Urothelium cell line (cell line): ENCODE data around the gene SLC29A2.
A peak's percentile ranks its signal among the peaks of the same experiment; 100 is the strongest.

Source experiments
- DNase-seq: peaks from one replicate; pipeline ENCODE4 v3.0.0; 2011; ENCODE audit warnings: low spot score, mixed read lengths
- FAIRE-seq: peaks from 2 replicates; lab custom pipeline; 2011; peaks lifted over from hg19 to GRCh38; lab: Jason Lieb, UNC

The SLC29A2 gene, protein sequence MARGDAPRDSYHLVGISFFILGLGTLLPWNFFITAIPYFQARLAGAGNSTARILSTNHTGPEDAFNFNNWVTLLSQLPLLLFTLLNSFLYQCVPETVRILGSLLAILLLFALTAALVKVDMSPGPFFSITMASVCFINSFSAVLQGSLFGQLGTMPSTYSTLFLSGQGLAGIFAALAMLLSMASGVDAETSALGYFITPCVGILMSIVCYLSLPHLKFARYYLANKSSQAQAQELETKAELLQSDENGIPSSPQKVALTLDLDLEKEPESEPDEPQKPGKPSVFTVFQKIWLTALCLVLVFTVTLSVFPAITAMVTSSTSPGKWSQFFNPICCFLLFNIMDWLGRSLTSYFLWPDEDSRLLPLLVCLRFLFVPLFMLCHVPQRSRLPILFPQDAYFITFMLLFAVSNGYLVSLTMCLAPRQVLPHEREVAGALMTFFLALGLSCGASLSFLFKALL

DNA sequence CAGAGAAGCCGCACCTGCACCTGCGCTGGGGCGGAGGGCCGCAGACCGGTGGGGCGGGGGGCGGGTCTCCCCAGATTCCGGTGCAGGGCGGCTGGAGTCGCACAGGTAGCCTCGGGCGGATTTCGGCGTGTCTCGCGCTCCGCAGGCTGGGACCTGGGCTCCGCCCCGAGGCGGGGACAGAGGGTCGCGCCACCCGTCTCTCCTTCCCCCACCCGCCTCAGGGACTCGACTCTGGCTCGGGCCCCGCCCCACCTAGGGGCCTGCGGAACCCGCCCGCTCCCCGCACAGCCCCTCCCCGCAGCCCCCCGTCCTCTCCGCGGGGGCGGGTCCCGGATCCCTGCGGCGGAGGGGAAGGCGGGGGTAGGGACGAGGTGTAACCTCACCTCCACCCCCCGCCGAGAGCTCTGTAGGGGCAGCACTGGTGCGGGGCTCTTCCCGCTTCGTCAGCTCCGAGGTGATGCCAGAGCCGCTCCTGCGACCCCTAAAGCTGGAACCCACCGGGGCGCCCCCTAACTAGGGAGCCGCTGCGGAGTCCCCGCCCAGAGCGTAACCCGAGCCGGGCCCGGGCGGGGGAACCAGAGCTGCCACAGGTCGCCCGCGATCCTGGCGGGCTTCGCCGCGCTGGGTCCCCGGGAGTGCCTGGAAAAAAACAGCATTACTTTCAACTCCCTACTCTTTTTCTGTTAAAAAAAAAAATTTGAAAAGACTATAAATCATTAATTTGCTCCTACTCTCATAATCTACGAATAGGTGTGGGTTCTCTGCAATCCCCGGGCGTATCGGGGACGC is at the start of gene SLC29A2:
TSS of gene SLC29A2 (minus strand) at position 134 of the 789 bp plus-strand sequence. CDS start 169 bp downstream, outside the sequence.
- DNase-seq, result peak; percentile 92
- FAIRE-seq, result no peak

DNA sequence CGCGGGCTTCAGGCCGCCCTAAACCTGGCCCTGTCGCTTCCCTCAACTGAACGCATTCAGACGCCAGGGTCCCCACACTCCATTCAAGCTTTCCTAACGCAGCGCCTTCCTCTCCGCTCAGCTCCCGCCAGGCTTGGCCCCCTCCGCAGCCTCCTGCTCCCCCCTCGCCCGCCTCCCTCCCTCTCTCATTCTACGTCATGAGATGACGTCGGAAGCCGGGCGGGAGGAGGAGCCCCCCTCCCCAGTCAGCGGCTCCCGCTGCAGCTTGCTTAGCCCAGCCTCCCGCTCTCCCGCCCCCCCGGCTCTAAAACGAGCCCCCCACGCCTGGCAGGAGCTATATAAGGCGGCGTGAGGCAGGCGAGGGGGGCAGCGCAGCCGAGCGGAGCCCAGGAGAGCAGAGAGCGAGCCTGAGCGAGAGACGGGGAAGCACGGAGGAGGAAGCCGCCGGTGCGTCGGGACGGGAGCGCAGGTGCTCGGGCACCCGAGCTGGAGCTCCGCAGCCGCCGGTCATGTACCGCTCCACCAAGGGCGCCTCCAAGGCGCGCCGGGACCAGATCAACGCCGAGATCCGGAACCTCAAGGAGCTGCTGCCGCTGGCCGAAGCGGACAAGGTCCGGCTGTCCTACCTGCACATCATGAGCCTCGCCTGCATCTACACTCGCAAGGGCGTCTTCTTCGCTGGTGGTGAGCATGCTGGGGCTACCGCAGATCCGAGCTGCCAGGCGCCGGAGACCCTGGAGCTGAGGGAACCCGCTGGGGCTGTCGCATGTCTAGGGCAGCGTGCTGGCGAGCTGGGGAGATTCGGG is 49.3 kb upstream of the SLC29A2 start, which contains the start of gene NPAS4:
TSS of gene NPAS4 (plus strand) at position 365 of the 806 bp plus-strand sequence. CDS start at position 510, 145 bp downstream.
- FAIRE-seq (no peak), DNase-seq (no peak)

DNA sequence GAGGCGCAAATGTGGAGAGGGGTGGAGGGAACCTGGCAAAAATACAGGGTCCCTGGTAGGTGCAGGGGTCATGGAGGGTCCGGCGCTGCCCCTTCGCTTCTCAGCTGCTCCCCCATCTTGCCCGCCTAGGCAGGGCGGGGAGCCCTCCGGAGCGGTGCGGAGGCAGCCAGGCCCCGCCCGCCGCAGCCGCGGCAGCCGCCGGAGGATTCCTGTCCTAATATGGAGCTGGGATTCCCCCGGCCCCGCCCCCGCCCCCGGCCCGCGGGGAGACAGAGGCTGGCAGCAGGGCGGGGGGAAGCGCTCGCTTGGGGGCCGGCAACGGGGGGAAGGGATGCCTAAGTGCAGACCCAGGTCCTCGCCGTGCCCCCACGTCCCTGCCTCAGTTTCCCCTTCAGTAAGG is 48.3 kb upstream of the SLC29A2 start:
- no peak for DNase-seq
- no peak for FAIRE-seq

DNA sequence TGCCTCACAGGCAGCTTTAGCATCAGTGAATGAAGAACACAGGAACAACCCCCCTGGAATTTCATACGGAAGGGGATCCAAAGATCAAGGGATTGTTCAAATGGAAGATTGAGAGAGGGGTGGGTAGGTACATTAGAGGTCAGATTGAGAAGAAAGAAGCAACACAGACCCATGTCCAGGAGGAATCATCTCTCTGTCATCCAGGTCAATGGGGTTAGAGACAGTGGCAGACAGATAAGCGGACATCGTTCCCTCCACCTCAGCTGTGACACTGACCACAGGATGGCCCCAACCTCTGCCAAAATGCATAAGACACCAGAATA is 47.4 kb upstream of the SLC29A2 start:
- FAIRE-seq (no peak), DNase-seq (no peak)

DNA sequence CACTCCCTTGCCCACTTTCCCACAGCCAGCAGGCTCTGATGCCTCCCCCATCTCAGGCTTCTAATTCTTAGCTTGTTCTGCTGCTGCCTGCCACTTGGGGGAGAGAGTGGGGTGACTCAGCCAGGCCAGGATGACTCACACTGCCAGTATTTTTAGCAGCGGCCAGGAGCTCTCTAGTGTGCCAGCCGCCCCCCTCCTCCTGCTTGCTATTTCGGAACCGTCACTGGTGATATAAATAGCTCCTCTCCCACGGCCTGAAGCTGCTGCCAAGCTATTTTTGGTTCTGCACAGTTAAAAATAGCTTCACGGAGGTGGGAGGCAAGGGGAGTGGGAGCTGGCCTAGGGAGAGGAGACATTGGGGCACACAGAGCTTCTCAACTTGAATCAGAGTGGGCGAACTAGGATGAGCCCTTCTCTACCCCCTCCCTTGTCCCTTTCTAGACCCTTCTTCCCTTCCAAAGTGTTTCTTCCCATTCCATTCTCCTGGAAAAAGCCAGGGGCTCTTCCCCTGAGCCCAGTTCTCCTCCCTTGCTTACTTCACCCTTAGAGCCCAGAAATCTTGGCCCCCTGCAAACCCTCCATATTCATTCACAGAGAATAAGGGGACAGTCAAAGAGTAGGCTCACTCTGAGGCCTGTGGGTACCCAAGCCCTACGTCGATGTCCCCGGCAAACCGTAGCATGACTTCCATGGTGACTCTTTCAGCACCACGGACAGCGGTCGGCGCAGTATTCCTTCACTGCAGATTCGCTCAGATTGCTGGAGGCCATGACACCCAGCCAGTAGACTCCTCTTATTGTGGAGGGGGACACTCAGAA is 46.8 kb upstream of the SLC29A2 start:
- FAIRE-seq (peak; percentile 55), DNase-seq (peak; percentile 96)

DNA sequence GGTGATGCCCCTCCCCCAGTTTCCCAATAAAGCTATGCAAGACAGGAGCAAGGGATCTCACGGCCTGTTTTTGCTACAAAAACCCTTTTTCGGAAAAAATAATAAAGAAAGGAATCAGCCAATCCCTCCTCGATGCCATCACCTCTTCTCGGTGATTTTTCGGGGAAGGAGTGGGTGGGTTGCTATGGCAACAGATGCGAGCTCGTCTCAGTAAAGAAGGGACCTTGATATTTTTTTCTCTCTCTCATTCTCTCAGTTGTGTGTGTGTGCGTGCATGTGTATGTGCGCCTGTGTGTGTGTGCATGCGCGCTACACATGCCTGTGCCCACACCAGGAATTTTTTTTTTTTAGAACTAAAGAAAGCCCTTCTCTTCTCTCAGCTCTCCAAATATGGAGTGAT is 45.4 kb upstream of the SLC29A2 start:
- FAIRE-seq, result no peak

DNA sequence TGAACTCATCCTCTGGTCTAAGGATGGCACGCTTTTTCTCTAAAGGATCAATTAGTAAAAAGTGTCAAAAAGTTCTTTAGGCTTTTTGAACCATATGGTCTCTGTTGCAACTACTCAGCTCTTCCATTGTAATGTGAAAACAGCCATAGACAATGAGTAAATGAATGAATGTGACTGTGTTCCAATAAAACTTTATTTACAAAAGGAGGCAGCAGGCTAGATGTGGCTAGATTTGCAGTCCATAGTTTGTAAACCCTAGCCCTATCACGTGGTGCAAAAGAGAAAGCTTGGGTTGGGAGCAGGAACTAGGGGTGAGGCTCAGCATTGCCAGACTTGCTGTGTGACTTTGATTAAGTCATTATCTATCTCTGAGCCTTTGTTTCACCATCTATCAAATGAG is 43.9 kb upstream of the SLC29A2 start:
- DNase-seq, result no peak

More for the DNA sequence above, 45.4 kb upstream of the SLC29A2 start:
- DNase-seq, result no peak

DNA sequence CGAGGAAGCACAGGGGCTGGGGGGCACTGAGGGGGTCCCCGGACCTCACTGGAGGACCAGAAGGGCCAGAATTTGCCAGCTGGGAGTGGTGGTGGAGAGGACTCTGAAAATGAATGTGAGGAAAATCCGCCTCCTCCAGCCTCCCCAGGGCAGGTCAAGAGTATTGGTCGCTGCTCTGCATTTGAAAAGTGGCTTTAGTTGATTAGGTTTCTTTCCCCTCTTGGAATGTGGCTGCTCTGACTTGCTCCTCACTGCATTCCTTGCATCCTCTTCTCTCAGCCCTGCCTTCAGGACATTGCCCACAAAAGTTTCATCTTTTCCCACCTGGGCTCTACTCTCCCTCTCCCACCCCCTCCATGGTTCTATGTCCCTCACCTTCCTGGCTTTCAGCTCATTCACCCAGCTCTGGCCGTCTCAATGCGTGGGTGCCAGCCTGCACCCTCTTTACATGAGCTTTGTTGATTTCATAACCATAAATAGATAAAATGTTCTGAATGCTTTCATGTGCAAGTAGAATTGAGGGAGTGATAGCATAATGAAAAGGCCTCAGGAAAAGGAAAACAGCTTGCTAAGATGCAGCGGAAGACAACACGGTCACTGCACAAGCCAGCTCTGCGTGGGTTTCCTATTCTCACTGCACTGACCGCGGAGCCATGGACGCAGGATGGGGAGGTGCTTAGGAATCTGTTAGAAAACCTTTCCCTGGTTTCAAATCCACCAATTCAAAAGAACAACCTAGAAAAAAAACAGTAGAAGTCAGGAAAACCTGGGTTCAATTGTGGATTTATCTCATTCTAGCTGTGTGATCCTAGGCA is 42.8 kb upstream of the SLC29A2 start:
- no peak for DNase-seq
- no peak for FAIRE-seq

More for the DNA sequence above, 43.9 kb upstream of the SLC29A2 start:
- no peak for FAIRE-seq

DNA sequence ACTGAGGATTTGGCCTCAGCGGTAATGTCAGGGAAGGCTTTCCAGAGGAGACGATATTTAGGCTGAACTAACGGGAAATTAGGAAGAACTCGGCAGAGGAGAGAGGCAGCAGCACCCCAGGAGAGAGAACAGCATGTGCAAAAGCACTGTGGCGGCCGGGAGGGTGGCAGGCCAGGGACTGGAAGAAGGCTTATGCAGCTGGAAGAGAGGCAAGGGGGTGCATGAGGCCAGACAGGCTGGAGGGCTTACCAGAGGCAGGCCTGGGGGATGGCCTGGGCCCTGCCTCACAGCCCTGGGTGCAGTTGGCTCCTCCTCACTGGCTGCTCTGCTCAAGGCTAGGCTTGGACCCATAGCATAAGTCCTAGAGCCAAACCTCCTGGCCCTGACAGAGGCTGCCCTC is 41.6 kb upstream of the SLC29A2 start:
- no peak for DNase-seq
- FAIRE-seq, result no peak

DNA sequence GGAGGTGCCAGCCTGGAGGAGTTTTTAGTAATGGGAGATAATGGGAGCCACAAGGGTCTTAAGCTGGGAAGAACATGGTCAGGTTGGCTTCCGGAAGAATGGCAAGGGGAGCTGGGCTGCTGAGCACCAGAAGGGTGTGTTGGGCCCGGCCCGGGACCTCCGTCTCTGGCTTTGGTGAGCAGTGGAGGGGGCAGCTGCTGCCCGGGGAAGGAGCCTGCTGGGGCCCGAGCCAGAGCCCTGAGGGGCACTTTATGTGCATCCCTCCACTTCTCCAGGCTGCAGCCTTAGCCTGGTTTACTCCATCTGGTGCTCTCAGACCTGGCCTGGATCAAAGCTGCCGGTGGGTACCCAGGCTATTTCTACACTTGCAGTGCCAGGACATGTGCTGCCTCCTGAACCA is 40.5 kb upstream of the SLC29A2 start:
- FAIRE-seq, result no peak
- no peak for DNase-seq

DNA sequence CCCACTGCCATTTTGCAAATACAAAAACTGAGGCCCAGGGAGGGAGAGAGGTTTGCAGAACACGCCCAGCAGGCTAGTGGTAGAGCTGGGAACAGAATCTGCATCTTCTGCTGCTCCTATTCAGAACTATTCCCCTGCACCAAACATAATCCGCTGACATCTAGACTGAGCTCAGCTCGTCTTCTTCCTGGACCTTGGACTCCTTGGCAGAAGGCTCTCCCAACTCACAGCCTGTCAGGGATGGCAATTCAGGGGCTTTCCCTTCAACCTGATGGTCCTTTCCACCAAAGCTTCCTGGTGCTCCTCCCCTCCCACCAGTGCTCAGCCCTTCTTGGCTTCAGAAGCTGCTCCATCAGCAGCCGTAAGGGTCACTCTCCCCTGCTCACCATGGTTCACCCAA is 39.8 kb upstream of the SLC29A2 start:
- DNase-seq, result no peak
- FAIRE-seq, result no peak

DNA sequence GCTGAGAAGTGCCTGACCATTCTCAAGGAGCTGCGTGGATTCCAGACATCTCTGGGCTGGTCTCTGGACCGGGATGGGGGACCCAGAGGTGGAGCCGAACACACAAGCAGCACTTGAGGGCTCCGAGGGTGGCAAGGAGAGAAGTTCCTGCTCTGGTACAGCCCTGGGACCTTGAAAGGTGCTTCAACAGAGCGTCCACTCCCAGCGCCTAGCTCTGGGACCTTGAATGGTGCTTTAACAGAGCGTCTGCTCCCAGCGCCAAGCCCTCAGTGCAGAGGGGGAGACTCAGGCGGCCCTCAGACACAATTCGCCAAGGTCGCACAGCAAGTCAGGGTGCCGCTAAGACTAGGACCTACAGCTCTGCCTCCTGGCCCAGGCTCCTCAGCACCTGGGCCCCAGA is 38.6 kb upstream of the SLC29A2 start:
- DNase-seq (no peak), FAIRE-seq (no peak)

DNA sequence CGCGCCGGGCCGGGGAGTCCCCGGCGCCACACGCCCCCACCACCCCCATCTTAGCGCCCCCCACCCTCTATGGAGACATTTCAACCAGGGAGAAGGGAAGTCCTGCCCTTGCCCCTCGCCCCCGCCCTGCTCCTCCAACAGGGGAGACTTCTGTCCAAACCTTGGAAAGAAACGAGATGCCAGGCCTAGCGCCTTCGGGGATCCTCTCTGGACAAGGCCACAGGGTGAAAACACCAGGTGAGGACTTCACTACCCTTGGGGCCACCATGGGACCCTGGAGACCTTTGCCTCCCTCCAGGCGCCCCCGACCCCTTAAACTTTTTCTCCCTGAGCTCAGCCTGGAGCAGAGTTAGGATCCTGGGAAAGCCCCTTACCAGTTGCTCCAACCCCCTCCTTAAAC is 37.7 kb upstream of the SLC29A2 start:
- DNase-seq, result no peak
- no peak for FAIRE-seq

DNA sequence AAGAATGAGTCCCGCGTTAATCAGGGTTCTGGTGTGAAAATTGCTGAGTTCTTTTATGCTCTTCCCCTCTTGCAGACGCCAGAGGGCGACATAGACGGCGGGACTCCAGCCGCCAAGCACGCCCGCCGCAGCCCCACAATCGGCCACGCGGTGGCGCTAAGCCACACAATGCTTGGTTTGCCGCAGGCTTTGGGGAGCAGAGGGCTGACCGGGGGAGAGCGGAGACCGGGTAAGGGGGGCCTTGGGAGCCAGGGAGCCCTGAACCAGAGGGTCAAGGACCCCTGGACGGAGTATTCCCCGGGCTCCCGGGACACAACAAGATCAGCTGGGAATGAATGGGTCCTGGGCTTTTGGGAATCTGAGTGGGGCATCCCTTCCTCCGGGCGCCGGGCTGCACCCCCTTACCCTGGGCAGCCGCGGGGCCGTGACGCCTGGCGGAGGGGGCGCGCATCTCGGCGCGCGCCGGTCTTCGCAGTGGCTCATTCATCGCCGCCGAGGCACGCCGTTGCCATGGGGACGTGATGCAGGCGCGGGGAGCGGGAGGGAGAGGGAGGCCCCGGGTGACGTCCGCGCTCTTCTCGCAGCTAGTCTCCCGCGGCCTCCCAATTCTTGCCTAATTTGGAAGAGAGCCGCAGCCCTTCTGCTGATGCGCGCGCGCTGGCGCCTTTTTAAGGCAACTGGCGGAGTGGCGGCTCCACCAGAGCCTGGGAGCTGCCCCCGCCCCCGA is 37.1 kb upstream of the SLC29A2 start:
- DNase-seq (peak; percentile 95), FAIRE-seq (peak; percentile 82)

DNA sequence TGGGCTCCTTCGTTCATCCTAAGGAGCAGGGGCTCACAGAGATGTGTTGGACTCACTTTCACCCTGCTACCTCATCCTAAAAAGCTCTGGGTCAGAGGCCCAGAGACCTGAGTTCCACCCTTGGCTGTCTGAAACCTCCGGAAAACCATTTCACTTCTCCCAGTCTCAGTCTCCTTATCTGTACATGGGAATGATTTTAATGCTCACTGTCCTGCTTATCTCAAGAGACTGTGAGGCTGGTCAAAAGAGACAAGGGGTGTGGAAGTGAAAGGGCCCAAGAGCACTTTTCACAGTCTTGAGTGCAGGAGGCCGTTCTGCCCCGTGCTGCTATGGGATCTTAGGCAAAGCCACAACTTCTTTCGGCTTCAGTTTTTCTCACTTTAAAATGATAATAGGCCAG is 36.1 kb upstream of the SLC29A2 start:
- no peak for DNase-seq
- no peak for FAIRE-seq

DNA sequence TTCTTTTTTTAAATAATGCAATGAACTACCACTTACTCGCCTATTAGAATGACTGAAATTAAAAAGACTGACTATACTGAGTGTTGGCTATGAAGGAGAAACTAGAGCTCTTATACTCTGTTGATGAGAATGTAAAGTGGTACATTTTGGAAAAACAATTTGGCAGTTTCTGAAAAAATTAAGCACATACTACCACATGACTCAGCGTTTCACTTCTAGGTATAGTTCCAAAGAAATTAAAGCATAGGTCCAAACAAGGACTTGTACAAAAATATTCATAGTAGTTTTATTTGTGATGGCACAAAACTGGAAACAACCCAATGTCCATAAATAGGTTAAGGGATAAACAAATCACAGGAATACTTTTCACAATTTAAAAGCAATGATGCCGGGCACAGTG is 22.4 kb upstream of the SLC29A2 start:
- no peak for FAIRE-seq
- DNase-seq, result no peak

DNA sequence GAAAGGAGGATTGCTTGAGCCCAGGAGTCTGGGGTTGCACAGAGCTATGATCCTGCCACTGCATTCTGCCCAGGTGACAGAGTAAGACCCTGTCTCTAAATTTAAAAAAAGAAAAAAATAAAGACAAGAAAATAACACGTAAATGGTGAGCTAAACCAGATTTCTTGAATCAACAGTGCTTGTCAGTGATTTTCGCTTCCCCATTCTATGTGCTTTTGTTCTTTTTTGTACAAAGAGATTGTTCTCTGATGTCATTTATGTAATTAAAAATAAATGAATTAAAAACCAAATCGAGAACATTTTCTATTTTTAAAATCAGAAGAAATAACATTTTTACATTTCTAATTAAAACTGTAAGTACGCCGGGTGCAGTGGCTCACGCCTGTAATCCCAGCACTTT is 19.8 kb upstream of the SLC29A2 start:
- FAIRE-seq, result no peak
- no peak for DNase-seq

DNA sequence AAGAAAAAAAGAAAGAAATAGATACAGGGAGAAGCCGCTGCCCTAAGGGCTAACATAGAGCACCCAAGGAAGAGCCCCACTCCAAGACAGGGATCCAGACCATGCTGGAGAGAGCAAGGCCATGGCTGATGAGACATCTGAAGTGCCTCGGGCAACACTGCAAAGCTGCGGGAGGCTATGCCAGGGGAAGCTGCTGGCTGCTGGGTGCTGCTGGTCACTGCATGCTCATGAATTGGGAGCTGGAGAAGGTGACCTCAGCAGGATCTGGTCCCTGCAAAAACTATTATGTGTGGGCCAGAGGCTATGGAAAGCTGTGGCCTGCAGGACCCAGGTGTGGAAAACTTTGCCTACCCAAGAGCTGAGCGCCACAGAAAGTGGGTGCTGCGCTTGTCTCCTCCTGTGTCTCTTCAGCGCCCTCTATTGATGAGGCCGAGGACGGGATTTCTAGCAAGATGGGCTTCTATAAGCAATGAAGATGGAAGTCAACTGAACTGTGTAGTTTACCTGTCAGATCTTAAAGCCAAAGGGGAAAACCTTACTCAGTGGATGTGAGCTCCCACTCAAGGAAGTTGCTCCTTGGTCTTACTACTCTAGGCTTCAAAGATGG is 17.3 kb upstream of the SLC29A2 start:
- FAIRE-seq (no peak), DNase-seq (peak; percentile 55)
